Sigmoid colon (tissue), 7 donors: Measurements from ENCODE around the gene ERAS. TPM values are rescaled to one million over a fixed set of nuclear protein-coding genes. Genes with fewer than 3 reads are reported as not detected.

Experiments
- DNase-seq: peaks from one replicate; pipeline ENCODE4 v3.0.0-alpha.2; 2019
- H3K27ac ChIP-seq, 4 donors: fragments of 200-600 bp; sonication (generic); one replicate each; pipeline ENCODE4 v1.5.1; 2016 to 2019; ENCODE audit warnings: mild to moderate bottlenecking in 1 of 4
- H3K27me3 ChIP-seq, 3 donors: fragments of 200-600 bp; sonication (generic); one replicate each; pipeline ENCODE4 v1.5.1; 2019; ENCODE audit warnings: mild to moderate bottlenecking in 1 of 3
- H3K36me3 ChIP-seq, 4 donors: fragments of 200-600 bp; sonication (generic); one replicate each; pipeline ENCODE4 v1.5.1; 2016 to 2019
- H3K4me1 ChIP-seq, 4 donors: fragments of 200-600 bp; sonication (generic); one replicate each; pipeline ENCODE4 v1.5.1; 2017 to 2019
- H3K4me3 ChIP-seq, 4 donors: fragments of 200-600 bp; sonication (generic); one replicate each; pipeline ENCODE4 v1.5.1; 2017 to 2019; ENCODE audit warnings: mild to moderate bottlenecking in 2 of 4, moderate library complexity in 1 of 4
- H3K9me3 ChIP-seq, 4 donors: fragments of 200-600 bp in 3 of 4; sonication (generic) in 3 of 4; one replicate each; pipeline versions ENCODE4 v1.5.1 to v1.6.1; 2013 to 2019
- EP300 ChIP-seq, 4 donors: sonication (generic); formaldehyde crosslinking; IDR thresholded peaks; one replicate each; pipeline ENCODE4 v1.6.1; 2017; ENCODE audit warnings: antibody characterized with exemption in 4 of 4
- POLR2A ChIP-seq, 2 donors: fragments of 450-650 bp; IDR thresholded peaks; one replicate each; pipeline ENCODE4 v1.6.1; 2016; ENCODE audit warnings: antibody characterized with exemption in 2 of 2, mild to moderate bottlenecking in 2 of 2, moderate library complexity in 2 of 2
- POLR2AphosphoS5 ChIP-seq, 4 donors: sonication (generic); formaldehyde crosslinking; IDR thresholded peaks; one replicate each; pipeline ENCODE4 v1.6.1; 2017; ENCODE audit warnings: antibody characterized with exemption in 4 of 4
- WGBS, 2 donors: extraction: QIAGEN DNeasy Blood & Tissue Kit; methylation state at CpG; one replicate each; pipeline ENCODE4 v1.1.7; 2013; 5-methylcytosine and 5-hydroxymethylcytosine counted together
- intact Hi-C: fragments of 100-400 bp; cut with DNase I; formaldehyde crosslinking; loops from one replicate; pipeline ENCODE4 v1.15.1; 2023
- polyA plus RNA-seq, 3 donors: library from polyadenylated mRNA; stranded (reverse); fragments of 200-250 nt; gene quantifications; one replicate each; pipeline ENCODE4 v1.2.3, GENCODE V29; 2013
- total RNA-seq, 4 donors: library from RNA; depleted of rRNA; stranded (reverse); fragments of >200 nt; gene quantifications; one replicate each; pipeline ENCODE4 v1.1.0, GENCODE V29; 2016
- TF ChIP-seq, protein P1 (sequence below), 4 experiments: fragments of 450-650 bp in 3 of 4; fragments of 200-600 bp in 1 of 4; IDR thresholded peaks; one replicate each; pipeline ENCODE4 v1.5.1; 2016 to 2019; ENCODE audit warnings: antibody characterized with exemption in 4 of 4, mild to moderate bottlenecking in 3 of 4, moderate library complexity in 2 of 4
- donor health status: healthy with polysubstance abuse.
- donor health status: Bipolar disorder and iron deficiency.
- donor health status: healthy.

ERAS gene, protein sequence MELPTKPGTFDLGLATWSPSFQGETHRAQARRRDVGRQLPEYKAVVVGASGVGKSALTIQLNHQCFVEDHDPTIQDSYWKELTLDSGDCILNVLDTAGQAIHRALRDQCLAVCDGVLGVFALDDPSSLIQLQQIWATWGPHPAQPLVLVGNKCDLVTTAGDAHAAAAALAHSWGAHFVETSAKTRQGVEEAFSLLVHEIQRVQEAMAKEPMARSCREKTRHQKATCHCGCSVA
- not detected for total RNA-seq
- polyA plus RNA-seq = under 1 TPM in 1 of 3 donors, not detected in 2; 0.12 TPM

GRCh38 chrX:48826135-48826875, at the start of gene ERAS:
TSS of gene ERAS (plus strand) at chrX:48826513. CDS start at chrX:48829124, 2,611 bp downstream.
- no peak within 1 kb of the TSS for H3K27ac ChIP-seq
- H3K4me1 ChIP-seq = no peaks in the 10 kb centered on the region
- no peak within 1 kb of the TSS for H3K4me3 ChIP-seq
- TF ChIP-seq EP300 (IDR thresholded peaks at IDR 0.05) (no peak), POLR2A (IDR thresholded peaks at IDR 0.05) (no peak), POLR2AphosphoS5 (IDR thresholded peaks at IDR 0.05) (no peak)
- TF ChIP-seq, protein P1, sequence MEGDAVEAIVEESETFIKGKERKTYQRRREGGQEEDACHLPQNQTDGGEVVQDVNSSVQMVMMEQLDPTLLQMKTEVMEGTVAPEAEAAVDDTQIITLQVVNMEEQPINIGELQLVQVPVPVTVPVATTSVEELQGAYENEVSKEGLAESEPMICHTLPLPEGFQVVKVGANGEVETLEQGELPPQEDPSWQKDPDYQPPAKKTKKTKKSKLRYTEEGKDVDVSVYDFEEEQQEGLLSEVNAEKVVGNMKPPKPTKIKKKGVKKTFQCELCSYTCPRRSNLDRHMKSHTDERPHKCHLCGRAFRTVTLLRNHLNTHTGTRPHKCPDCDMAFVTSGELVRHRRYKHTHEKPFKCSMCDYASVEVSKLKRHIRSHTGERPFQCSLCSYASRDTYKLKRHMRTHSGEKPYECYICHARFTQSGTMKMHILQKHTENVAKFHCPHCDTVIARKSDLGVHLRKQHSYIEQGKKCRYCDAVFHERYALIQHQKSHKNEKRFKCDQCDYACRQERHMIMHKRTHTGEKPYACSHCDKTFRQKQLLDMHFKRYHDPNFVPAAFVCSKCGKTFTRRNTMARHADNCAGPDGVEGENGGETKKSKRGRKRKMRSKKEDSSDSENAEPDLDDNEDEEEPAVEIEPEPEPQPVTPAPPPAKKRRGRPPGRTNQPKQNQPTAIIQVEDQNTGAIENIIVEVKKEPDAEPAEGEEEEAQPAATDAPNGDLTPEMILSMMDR (IDR thresholded peaks at IDR 0.05) = no peak
- intact Hi-C loops = no loop called here
- no peaks in the 10 kb centered on the region for H3K9me3 ChIP-seq
- 40 to 87% methylated on average over 67 of the region's 67 CpGs for WGBS, 2 donors
- no peak for DNase-seq
- H3K36me3 ChIP-seq = peaks cover 0 to 30% (median 9%) of the 10 kb centered on the region in 4 donors
- H3K27me3 ChIP-seq = peaks cover 4 to 8% (median 5%) of the 10 kb centered on the region in 3 donors

DNA sequence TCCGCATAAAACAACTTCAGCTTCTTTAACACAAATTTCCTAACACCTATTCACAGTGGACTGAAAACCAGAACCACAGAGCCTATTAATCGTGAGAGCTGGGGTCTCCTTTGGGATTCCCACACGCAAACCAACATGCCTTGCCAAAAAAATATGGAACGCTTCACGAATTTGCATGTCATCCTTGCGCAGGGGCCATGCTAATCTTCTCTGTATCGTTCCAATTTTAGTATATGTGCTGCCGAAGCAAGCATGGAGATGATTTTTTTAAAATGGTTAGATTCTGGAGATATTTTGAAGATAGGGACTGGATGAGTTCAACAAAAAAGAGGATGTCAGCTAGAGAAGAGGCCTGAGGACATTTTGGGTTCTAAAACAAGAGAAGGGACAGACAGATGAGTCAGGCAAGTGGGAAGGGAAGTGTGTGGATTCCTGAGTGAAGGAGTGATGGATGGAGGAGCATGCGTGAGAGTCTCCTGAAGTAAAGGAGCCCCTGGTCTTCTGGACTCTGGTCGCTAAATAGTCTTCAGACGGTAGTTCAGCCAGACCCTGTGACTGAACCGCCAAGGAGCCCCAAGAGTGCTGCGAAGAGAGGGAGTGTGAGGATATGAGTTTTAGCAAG, 49.4 kb upstream of the ERAS start:
- H3K27me3 ChIP-seq = no peaks in the 10 kb centered on the region
- no peak for DNase-seq
- WGBS, 2 donors = 88 to 94% methylated on average over 13 of the region's 13 CpGs
- intact Hi-C loops = no loop called here
- no peak overlapping the region for H3K27ac ChIP-seq
- H3K9me3 ChIP-seq = no peaks in the 10 kb centered on the region
- H3K4me1 ChIP-seq = no peaks in the 10 kb centered on the region
- TF ChIP-seq, protein P1 (IDR thresholded peaks at IDR 0.05) = no peak
- TF ChIP-seq POLR2A (IDR thresholded peaks at IDR 0.05) (no peak), EP300 (IDR thresholded peaks at IDR 0.05) (no peak), POLR2AphosphoS5 (IDR thresholded peaks at IDR 0.05) (no peak)
- no peaks in the 10 kb centered on the region for H3K36me3 ChIP-seq
- no peak overlapping the region for H3K4me3 ChIP-seq

DNA sequence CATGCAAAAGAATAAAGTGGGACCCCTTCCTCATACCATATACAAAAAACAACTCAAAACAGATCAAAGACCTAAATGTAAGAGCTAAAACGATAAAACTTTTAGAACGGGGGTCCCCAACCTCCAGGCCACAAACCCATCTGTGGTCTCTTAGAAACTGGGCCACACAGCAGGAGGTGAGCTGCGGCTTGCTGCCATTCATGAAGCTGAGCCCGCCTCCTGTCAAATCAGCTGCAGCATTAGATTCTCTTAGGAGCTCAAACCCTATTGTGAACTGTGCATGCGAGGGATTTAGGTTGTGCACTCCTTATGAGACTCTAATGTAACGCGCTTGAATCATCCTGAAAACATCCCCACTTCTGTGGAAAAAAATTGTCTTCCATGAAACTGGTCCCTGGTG, 46.9 kb upstream of the ERAS start:
- H3K9me3 ChIP-seq = no peaks in the 10 kb centered on the region
- DNase-seq = no peak
- no peak overlapping the region for H3K4me3 ChIP-seq
- WGBS, 2 donors = 91 to 93% methylated on average over 7 of the region's 7 CpGs
- no peak overlapping the region for H3K27ac ChIP-seq
- no peaks in the 10 kb centered on the region for H3K36me3 ChIP-seq
- TF ChIP-seq POLR2A (IDR thresholded peaks at IDR 0.05) = no peak
- TF ChIP-seq, protein P1 (IDR thresholded peaks at IDR 0.05) = no peak
- TF ChIP-seq EP300 (IDR thresholded peaks at IDR 0.05) = no peak
- no peak for TF ChIP-seq POLR2AphosphoS5 (IDR thresholded peaks at IDR 0.05)
- no peaks in the 10 kb centered on the region for H3K27me3 ChIP-seq
- H3K4me1 ChIP-seq = no peaks in the 10 kb centered on the region
- intact Hi-C loops = no loop called here

- no peak overlapping the region for H3K4me3 ChIP-seq
Observed at GRCh38 chrX:48781705-48782104, 44.6 kb upstream of the ERAS start.

More at GRCh38 chrX:48781705-48782104, 44.6 kb upstream of the ERAS start:
- 94 to 97% methylated on average over 6 of the region's 6 CpGs for WGBS, 2 donors
- intact Hi-C loops = no loop called here
- TF ChIP-seq, protein P1 (IDR thresholded peaks at IDR 0.05) = no peak
- TF ChIP-seq POLR2A (IDR thresholded peaks at IDR 0.05) (no peak), POLR2AphosphoS5 (IDR thresholded peaks at IDR 0.05) (no peak), EP300 (IDR thresholded peaks at IDR 0.05) (no peak)
- no peak for DNase-seq
- Histone ChIP-seq H3K27ac (no peak overlapping the region), H3K9me3 (no peaks in the 10 kb centered on the region), H3K4me1 (no peaks in the 10 kb centered on the region), H3K27me3 (no peaks in the 10 kb centered on the region), H3K36me3 (no peaks in the 10 kb centered on the region)
